Measurements from ENCODE around the gene PCDHA10.
"Not testable (repeated sequence)": the region's sequence is repeated elsewhere in the genome, so short reads cannot be mapped to it uniquely, and the experiment has no call there.

The PCDHA10 gene

DNA sequence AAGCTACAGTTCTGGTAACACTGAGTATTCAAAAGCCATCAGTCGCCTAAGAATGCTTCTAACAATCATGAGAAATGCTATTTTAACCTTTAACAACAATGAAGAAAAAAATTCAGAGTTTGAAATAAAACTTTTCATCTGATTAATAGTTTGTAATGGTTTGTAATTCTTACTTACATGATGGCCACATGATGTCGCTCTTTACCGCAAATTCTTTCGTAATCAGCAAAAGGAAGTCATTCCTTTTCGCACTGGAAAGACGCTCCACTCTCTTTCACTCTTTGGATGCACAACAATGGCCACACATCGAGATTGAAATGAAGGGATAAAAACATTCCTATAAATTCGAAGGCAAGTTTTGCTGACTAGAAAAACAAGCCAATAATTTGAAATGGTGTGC, 21.7 kb upstream of the PCDHA10 start, which contains the start of gene PCDHA7:
PCDHA7 (plus strand) TSS at position 277 of the 400 bp plus-strand sequence; CDS start at position 392, 115 bp downstream.
- no peak for ATAC-seq
- no peak for TF ChIP-seq BACH2 (CRISPR knock-in tag; IDR thresholded peaks at IDR 0.05; ENCODE audit: borderline replicate concordance)
- no peak for TF ChIP-seq ZFP30 (CRISPR knock-in tag; IDR thresholded peaks at IDR 0.05)
- TF ChIP-seq TCF4 (CRISPR knock-in tag; IDR thresholded peaks at IDR 0.05; ENCODE audit: borderline replicate concordance): no peak
- TF ChIP-seq, protein P1, sequence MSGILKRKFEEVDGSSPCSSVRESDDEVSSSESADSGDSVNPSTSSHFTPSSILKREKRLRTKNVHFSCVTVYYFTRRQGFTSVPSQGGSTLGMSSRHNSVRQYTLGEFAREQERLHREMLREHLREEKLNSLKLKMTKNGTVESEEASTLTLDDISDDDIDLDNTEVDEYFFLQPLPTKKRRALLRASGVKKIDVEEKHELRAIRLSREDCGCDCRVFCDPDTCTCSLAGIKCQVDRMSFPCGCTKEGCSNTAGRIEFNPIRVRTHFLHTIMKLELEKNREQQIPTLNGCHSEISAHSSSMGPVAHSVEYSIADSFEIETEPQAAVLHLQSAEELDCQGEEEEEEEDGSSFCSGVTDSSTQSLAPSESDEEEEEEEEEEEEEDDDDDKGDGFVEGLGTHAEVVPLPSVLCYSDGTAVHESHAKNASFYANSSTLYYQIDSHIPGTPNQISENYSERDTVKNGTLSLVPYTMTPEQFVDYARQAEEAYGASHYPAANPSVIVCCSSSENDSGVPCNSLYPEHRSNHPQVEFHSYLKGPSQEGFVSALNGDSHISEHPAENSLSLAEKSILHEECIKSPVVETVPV (CRISPR knock-in tag; IDR thresholded peaks at IDR 0.05): no peak
- TF ChIP-seq, protein P2, sequence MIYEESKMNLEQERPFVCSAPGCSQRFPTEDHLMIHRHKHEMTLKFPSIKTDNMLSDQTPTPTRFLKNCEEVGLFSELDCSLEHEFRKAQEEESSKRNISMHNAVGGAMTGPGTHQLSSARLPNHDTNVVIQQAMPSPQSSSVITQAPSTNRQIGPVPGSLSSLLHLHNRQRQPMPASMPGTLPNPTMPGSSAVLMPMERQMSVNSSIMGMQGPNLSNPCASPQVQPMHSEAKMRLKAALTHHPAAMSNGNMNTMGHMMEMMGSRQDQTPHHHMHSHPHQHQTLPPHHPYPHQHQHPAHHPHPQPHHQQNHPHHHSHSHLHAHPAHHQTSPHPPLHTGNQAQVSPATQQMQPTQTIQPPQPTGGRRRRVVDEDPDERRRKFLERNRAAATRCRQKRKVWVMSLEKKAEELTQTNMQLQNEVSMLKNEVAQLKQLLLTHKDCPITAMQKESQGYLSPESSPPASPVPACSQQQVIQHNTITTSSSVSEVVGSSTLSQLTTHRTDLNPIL (CRISPR knock-in tag; IDR thresholded peaks at IDR 0.05; ENCODE audit: low read depth): no peak

DNA sequence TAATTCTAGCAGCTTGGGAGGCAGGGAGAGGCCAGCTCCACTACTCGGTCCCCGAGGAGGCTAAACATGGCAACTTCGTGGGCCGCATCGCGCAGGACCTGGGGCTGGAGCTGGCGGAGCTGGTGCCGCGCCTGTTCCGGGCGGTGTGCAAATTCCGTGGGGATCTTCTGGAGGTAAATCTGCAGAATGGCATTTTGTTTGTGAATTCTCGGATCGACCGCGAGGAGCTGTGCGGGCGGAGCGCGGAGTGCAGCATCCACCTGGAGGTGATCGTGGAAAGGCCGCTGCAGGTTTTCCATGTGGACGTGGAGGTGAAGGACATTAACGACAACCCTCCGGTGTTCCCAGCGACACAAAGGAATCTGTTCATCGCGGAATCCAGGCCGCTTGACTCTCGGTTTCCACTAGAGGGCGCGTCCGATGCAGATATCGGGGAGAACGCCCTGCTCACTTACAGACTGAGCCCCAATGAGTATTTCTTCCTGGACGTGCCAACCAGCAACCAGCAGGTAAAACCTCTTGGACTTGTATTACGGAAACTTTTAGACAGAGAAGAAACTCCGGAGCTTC, 21.2 kb upstream of the PCDHA10 start:
- ATAC-seq: not testable (repeated sequence)

DNA sequence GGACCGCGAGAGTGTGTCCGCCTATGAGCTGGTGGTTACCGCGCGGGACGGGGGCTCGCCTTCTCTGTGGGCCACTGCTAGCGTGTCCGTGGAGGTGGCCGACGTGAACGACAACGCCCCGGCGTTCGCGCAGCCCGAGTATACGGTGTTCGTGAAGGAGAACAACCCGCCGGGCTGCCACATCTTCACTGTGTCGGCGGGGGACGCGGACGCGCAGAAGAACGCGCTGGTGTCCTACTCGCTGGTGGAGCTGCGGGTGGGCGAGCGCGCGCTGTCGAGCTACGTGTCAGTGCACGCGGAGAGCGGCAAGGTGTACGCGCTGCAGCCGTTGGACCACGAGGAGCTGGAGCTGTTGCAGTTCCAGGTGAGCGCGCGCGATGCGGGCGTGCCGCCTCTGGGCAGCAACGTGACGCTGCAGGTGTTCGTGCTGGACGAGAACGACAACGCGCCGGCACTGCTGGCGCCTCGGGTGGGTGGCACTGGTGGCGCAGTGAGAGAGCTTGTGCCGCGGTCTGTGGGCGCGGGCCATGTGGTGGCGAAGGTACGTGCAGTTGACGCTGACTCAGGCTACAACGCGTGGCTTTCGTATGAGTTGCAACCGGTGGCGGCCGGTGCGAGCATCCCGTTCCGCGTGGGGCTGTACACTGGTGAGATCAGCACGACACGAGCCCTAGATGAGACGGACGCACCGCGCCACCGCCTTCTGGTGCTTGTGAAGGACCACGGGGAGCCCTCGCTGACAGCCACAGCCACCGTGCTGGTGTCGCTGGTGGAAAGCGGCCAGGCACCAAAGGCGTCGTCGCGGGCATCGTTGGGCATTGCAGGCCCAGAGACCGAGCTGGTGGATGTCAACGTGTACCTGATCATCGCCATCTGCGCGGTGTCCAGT, 19.8 kb upstream of the PCDHA10 start:
- TF ChIP-seq, protein P3, sequence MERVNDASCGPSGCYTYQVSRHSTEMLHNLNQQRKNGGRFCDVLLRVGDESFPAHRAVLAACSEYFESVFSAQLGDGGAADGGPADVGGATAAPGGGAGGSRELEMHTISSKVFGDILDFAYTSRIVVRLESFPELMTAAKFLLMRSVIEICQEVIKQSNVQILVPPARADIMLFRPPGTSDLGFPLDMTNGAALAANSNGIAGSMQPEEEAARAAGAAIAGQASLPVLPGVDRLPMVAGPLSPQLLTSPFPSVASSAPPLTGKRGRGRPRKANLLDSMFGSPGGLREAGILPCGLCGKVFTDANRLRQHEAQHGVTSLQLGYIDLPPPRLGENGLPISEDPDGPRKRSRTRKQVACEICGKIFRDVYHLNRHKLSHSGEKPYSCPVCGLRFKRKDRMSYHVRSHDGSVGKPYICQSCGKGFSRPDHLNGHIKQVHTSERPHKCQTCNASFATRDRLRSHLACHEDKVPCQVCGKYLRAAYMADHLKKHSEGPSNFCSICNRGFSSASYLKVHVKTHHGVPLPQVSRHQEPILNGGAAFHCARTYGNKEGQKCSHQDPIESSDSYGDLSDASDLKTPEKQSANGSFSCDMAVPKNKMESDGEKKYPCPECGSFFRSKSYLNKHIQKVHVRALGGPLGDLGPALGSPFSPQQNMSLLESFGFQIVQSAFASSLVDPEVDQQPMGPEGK (CRISPR knock-in tag; IDR thresholded peaks at IDR 0.05; ENCODE audit: borderline replicate concordance): no peak
- TF ChIP-seq ZNF70 (CRISPR knock-in tag; IDR thresholded peaks at IDR 0.05) (no peak), GLIS3 (CRISPR knock-in tag; IDR thresholded peaks at IDR 0.05) (no peak)
- no peak for ATAC-seq

DNA sequence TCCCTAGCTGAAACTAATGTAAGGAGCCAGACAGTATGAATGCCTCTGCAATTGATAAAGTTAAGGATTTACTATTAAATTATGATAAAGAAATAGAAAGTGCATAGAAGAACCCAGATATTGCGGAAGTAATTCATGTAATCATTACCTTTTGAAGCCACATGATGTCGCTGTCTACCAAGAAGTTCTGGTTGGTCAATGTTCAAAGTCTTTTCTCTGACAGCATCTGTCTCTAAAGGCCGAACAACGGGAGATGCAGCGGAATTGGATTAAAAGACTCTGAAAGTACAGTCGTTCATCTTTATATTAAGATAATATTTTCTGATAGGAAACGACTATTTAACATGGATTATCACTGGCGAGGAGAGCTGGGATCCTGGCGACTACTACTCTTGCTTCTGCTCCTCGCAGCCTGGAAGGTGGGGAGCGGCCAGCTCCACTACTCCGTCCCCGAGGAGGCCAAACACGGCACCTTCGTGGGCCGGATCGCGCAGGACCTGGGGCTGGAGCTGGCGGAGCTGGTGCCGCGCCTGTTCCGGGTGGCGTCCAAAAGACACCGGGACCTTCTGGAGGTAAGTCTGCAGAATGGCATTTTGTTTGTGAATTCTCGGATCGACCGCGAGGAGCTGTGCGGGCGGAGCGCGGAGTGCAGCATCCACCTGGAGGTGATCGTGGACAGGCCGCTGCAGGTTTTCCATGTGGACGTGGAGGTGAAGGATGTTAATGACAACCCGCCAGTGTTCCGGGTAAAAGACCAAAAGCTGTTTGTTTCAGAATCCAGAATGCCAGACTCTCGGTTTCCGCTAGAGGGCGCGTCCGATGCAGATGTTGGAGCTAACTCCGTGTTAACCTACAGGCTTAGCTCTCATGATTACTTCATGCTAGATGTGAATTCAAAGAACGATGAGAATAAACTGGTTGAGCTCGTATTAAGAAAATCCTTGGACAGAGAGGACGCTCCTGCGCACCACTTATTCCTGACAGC, 14.4 kb upstream of the PCDHA10 start, which contains the start of gene PCDHA8:
PCDHA8 (plus strand) TSS at position 210 of the 985 bp plus-strand sequence; CDS start at position 345, 135 bp downstream.
- TF ChIP-seq OSR1 (CRISPR knock-in tag; IDR thresholded peaks at IDR 0.05): no peak
- ATAC-seq: peak; percentile 98

DNA sequence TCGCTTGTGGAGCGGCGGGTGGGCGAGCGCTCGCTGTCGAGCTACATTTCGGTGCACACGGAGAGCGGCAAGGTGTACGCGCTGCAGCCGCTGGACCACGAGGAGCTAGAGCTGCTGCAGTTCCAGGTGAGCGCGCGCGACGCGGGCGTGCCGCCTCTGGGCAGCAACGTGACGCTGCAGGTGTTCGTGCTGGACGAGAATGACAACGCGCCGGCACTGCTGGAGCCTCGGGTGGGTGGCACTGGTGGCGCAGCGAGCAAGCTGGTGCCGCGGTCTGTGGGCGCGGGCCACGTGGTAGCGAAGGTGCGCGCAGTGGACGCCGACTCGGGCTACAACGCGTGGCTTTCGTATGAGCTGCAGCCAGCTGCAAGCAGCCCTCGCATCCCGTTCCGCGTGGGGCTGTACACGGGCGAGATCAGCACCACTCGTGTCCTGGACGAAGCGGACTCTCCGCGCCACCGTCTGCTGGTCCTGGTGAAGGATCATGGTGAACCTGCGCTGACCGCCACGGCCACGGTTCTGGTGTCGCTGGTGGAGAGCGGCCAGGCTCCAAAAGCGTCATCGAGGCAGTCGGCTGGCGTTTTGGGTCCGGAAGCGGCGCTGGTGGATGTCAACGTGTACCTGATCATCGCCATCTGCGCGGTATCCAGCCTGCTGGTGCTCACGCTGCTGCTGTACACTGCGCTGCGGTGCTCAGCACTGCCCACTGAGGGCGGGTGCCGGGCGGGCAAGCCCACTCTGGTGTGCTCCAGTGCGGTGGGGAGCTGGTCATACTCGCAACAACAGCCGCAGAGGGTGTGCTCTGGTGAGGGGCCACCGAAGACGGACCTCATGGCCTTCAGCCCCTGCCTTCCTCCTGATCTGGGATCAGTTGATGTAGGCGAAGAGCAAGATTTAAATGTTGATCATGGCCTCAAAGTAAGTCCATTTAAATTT, 12.6 kb upstream of the PCDHA10 start:
- TF ChIP-seq, protein P3 (CRISPR knock-in tag; IDR thresholded peaks at IDR 0.05; ENCODE audit: borderline replicate concordance): no peak
- TF ChIP-seq, protein P1 (CRISPR knock-in tag; IDR thresholded peaks at IDR 0.05): no peak
- TF ChIP-seq PPARA (CRISPR knock-in tag; IDR thresholded peaks at IDR 0.05; ENCODE audit: borderline replicate concordance): no peak
- no peak for TF ChIP-seq OSR1 (CRISPR knock-in tag; IDR thresholded peaks at IDR 0.05)
- no peak for TF ChIP-seq ZNF70 (CRISPR knock-in tag; IDR thresholded peaks at IDR 0.05)
- TF ChIP-seq ZFP30 (CRISPR knock-in tag; IDR thresholded peaks at IDR 0.05): no peak
- ATAC-seq: no peak

DNA sequence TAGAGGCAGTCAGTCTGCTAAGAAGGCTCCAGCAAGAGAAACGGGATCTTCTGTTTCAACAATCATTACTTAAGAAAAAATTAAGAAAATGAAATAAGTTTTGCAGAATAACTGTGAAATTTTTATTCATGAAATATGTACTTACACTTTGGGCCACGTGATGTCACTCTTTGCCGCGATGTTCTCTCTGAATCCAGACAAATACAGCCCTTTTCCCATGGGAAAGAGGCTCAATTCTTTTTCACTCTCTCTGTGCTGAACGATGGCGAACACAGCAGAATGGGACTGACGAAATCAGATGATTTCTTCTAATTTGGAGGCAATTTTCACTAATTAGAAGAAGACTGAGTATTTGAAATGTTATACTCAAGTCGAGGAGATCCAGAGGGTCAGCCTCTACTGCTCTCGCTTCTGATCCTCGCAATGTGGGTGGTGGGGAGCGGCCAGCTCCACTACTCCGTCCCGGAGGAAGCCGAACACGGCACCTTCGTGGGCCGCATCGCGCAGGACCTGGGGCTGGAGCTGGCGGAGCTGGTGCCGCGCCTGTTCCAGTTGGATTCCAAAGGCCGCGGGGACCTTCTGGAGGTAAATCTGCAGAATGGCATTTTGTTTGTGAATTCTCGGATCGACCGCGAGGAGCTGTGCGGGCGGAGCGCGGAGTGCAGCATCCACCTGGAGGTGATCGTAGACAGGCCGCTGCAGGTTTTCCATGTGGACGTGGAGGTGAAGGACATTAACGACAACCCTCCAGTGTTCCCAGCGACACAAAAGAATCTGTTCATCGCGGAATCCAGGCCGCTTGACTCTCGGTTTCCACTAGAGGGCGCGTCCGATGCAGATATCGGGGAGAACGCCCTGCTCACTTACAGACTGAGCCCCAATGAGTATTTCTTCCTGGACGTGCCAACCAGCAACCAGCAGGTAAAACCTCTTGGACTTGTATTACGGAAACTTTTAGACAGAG, 7.3 kb upstream of the PCDHA10 start, which contains the start of gene PCDHA9:
PCDHA9 (plus strand) TSS at position 244 of the 964 bp plus-strand sequence; CDS start at position 358, 114 bp downstream.
- ATAC-seq: not testable (repeated sequence)

DNA sequence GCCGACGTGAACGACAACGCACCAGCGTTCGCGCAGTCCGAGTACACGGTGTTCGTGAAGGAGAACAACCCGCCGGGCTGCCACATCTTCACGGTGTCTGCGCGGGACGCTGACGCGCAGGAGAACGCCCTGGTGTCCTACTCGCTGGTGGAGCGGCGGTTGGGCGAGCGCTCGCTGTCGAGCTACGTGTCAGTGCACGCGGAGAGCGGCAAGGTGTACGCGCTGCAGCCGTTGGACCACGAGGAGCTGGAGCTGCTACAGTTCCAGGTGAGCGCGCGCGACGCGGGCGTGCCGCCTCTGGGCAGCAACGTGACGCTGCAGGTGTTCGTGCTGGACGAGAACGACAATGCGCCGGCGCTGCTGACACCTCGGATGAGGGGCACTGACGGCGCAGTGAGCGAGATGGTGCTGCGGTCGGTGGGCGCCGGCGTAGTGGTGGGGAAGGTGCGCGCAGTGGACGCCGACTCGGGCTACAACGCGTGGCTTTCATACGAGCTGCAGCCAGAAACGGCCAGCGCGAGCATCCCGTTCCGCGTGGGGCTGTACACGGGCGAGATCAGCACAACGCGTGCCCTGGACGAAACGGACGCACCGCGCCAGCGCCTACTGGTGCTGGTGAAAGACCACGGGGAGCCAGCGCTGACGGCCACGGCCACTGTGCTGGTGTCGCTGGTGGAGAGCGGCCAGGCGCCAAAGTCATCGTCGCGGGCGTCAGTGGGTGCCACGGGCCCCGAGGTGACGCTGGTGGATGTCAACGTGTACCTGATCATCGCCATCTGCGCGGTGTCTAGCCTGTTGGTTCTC, 5.7 kb upstream of the PCDHA10 start:
- ATAC-seq: not testable (repeated sequence)
